ENCODE results near the gene KIAA0319L. TPM values are rescaled to one million over a fixed set of nuclear protein-coding genes. Genes with fewer than 3 reads are reported as not detected.
"Not testable (repeated sequence)": the region's sequence is repeated elsewhere in the genome, so short reads cannot be mapped to it uniquely, and the experiment has no call there.

KIAA0319L gene
- total RNA-seq, 1 donor from 2014 or later = 79.6 TPM

DNA sequence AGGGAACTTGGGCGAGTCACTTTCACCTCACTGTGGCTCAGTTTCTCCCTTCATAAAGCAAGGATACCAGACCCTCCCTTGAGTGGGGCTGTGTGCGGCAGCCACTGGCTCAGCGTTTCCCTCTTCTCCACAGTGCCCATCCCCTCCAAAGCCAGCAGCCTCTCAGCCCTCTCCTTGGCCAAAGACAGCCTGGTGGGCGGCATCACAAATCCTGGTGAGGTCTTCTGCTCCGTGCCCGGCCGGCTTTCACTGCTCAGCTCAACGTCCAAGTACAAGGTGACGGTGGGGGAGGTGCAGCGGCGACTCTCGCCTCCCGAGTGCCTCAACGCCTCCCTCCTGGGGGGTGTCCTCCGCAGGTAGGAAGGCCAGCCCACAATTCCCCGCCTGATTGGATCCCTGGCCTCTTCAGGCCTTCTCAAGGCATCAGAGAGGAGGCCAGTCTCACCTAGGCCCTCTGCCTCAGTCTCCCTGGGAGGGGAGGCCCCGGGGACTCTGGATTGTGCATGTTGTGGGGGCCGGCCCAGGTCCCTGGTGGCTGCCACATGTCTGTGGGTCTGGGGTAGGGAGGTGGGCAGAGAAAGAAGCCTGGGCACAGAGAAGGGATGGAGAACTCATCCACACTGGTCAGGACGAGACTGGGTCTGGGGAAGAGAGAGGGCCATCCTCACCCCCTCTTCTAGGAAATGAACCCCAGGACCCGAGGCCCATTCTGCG, 31.2 kb upstream of the KIAA0319L start:
- Histone ChIP-seq H3K4me3 (no peak overlapping the region), H3K9me3 (no peaks in the 10 kb centered on the region), H3K4me1 (no peaks in the 10 kb centered on the region), H3K27me3 (ENCODE audit: low read depth) (no peaks in the 10 kb centered on the region), H3K27ac (no peak overlapping the region), H3K36me3 (peaks cover 13% of the 10 kb centered on the region)
- DNase-seq (no peak), ATAC-seq (no peak)
- TF ChIP-seq, protein P1, sequence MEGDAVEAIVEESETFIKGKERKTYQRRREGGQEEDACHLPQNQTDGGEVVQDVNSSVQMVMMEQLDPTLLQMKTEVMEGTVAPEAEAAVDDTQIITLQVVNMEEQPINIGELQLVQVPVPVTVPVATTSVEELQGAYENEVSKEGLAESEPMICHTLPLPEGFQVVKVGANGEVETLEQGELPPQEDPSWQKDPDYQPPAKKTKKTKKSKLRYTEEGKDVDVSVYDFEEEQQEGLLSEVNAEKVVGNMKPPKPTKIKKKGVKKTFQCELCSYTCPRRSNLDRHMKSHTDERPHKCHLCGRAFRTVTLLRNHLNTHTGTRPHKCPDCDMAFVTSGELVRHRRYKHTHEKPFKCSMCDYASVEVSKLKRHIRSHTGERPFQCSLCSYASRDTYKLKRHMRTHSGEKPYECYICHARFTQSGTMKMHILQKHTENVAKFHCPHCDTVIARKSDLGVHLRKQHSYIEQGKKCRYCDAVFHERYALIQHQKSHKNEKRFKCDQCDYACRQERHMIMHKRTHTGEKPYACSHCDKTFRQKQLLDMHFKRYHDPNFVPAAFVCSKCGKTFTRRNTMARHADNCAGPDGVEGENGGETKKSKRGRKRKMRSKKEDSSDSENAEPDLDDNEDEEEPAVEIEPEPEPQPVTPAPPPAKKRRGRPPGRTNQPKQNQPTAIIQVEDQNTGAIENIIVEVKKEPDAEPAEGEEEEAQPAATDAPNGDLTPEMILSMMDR (IDR thresholded peaks at IDR 0.05) = no peak
- intact Hi-C loops (cut with DNase I) = no loop called here

DNA sequence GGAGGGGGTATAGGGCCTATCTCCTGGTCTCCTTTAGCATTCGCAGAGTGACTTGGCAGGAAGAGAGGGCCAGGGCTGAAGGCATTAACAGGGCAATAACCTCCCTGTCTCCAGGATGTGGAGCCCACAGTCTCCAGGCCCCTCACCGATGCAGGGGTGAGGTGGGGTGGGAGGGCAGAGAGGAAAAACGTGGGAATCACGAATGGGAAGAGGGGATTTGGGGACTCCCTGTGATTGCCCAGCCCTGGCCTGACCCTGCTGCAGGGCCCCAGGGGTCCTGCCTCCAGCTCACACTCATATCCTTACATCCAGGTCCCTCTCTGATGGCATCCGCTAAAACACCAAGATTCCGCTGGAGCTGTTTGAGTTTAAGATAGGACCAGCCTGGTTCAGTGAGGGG, 30.5 kb upstream of the KIAA0319L start:
- TF ChIP-seq, protein P1 (IDR thresholded peaks at IDR 0.05) = no peak
- H3K27me3 ChIP-seq (ENCODE audit: low read depth) = no peaks in the 10 kb centered on the region
- no peaks in the 10 kb centered on the region for H3K9me3 ChIP-seq
- H3K4me3 ChIP-seq = no peak overlapping the region
- intact Hi-C loops (cut with DNase I) = no loop called here
- peaks cover 13% of the 10 kb centered on the region for H3K36me3 ChIP-seq
- DNase-seq (no peak), ATAC-seq (no peak)
- no peaks in the 10 kb centered on the region for H3K4me1 ChIP-seq
- no peak overlapping the region for H3K27ac ChIP-seq

DNA sequence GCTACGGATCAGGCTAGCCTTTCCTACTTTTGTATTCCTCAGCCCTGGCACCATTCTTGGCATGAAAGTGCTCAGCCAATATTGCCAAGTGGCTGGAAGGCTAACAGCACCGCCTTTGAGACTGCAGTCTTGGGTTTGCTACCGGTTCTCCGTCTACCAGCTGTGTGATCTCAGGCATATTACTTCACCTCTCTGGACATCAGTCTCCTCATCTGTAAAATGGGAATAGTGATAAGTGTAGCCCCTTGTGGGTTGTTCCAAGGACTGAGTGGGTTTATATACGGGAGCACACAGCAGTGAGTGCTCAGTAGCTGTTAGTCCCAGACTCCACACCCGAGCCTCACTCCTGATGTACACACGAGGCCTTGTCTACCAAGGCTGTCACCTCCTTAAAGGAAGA, 29.6 kb upstream of the KIAA0319L start:
- no peak overlapping the region for H3K27ac ChIP-seq
- H3K27me3 ChIP-seq (ENCODE audit: low read depth) = no peaks in the 10 kb centered on the region
- ATAC-seq (no peak), DNase-seq (no peak)
- TF ChIP-seq, protein P1 (IDR thresholded peaks at IDR 0.05) = no peak
- no peak overlapping the region for H3K4me3 ChIP-seq
- intact Hi-C loops (cut with DNase I) = no loop called here
- H3K9me3 ChIP-seq = no peaks in the 10 kb centered on the region
- H3K4me1 ChIP-seq = no peaks in the 10 kb centered on the region
- H3K36me3 ChIP-seq = peaks cover 13% of the 10 kb centered on the region

DNA sequence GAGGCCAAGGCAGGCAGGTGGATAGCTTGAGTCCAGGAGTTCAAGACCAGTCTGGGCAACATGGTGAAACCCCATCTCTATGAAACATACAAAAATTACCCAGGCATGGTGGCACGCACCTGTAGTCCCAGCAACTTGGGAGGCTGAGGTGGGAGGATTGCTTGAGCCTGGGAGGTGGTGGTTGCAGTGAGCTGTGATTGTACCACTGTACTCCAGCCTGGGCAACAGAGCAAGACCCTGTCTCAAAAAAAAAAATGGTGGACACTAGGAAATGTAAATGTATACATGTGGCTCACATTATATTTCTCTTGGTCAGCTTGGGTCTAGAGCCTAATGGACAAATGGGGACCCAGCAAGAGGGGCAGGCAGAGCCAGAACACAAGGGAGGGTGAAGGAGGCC, 28.6 kb upstream of the KIAA0319L start:
- H3K27ac ChIP-seq; H3K4me3 ChIP-seq; ATAC-seq; H3K27me3 ChIP-seq (ENCODE audit: low read depth); H3K4me1 ChIP-seq; DNase-seq; H3K9me3 ChIP-seq; intact Hi-C loops (cut with DNase I); H3K36me3 ChIP-seq: not testable (repeated sequence)

DNA sequence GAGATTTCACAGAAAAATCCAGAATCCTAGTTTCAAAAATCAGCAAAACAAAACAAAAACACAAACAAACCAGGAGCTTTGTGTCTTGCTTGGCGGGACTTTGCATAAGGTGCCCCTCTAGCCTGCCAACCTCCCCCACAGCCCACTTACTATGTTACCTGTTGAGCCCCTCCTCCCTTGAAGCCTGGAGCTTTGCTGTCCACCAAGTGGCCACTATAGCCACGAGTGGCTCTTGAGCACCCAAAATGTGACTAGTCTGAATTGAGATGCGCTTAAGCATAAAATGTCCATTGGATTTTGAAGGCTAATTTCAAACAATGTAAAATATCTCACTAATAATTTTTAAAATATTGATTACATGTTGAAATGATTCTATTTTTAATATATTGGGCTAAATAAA, 28.1 kb upstream of the KIAA0319L start:
- no peak for ATAC-seq
- Histone ChIP-seq H3K27ac (no peak overlapping the region), H3K4me3 (no peak overlapping the region), H3K4me1 (no peaks in the 10 kb centered on the region), H3K27me3 (ENCODE audit: low read depth) (no peaks in the 10 kb centered on the region), H3K9me3 (no peaks in the 10 kb centered on the region), H3K36me3 (peaks cover 1% of the 10 kb centered on the region)
- no peak for DNase-seq
- intact Hi-C loops (cut with DNase I) = no loop called here
- TF ChIP-seq, protein P1 (IDR thresholded peaks at IDR 0.05) = no peak

DNA sequence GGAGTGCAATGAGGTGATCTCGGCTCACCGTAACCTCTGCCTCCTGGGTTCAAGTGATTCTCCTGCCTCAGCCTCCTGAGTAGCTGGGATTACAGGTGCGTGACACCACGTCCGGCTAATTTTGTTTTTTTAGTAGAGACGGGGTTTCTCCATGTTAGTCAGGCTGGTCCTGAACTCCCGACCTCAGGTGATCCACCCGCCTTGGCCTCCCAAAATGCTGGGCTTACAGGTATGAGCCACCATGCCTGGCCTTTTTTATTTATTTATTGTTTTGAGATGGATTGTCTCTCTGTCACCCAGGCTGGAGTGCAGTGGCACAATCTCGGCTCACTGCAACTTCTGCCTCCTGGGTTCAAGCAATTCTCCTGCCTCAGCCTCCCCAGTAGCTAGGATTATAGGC, 24.4 kb upstream of the KIAA0319L start:
- ATAC-seq = not testable (repeated sequence)

More for the DNA sequence above, 24.4 kb upstream of the KIAA0319L start:
- intact Hi-C loops (cut with DNase I); H3K9me3 ChIP-seq; H3K4me3 ChIP-seq; H3K36me3 ChIP-seq; H3K27ac ChIP-seq; DNase-seq; H3K27me3 ChIP-seq (ENCODE audit: low read depth): not testable (repeated sequence)
- peaks cover 12% of the 10 kb centered on the region for H3K4me1 ChIP-seq
